GM23248 (cell line): ENCODE measurements around the gene ARSI. TPM values are rescaled to one million over a fixed set of nuclear protein-coding genes. Genes with fewer than 3 reads are reported as not detected.

Source experiments
- DNase-seq: peaks from one replicate; pipeline ENCODE4 v3.0.0-alpha.2; 2015
- H2AFZ ChIP-seq: fragments of 200-600 bp; sonication (generic); 2 replicates; pipeline ENCODE4 v1.6.1; 2016; ENCODE audit warnings: antibody characterized with exemption
- H3F3A ChIP-seq: fragments of 200-600 bp; sonication (generic); 2 replicates; pipeline ENCODE4 v1.6.1; 2016; ENCODE audit warnings: mild to moderate bottlenecking, antibody characterized with exemption, mixed run types; ENCODE audit not compliant: insufficient read depth
- H3K27ac ChIP-seq: fragments of 200-600 bp; sonication (generic); 2 replicates; pipeline ENCODE4 v1.5.1; 2016; ENCODE audit warnings: mild to moderate bottlenecking
- H3K27me3 ChIP-seq: fragments of 200-600 bp; sonication (generic); replicated peaks from 2 replicates; pipeline ENCODE4 v1.6.1; 2016; ENCODE audit warnings: mild to moderate bottlenecking; ENCODE audit not compliant: insufficient read depth
- H3K36me3 ChIP-seq: fragments of 200-600 bp; sonication (generic); 2 replicates; pipeline ENCODE4 v1.6.1; 2016; ENCODE audit warnings: low read depth, mild to moderate bottlenecking
- H3K4me1 ChIP-seq: fragments of 200-600 bp; sonication (generic); 2 replicates; pipeline ENCODE4 v1.6.1; 2016; ENCODE audit warnings: mild to moderate bottlenecking; ENCODE audit not compliant: insufficient read depth
- H3K4me2 ChIP-seq: fragments of 200-600 bp; sonication (generic); one replicate; pipeline ENCODE4 v1.6.1; 2016; ENCODE audit warnings: mild to moderate bottlenecking; ENCODE audit not compliant: unreplicated experiment
- H3K4me3 ChIP-seq: fragments of 200-600 bp; sonication (generic); 2 replicates; pipeline ENCODE4 v1.5.1; 2016; ENCODE audit warnings: mild to moderate bottlenecking
- H3K79me2 ChIP-seq: fragments of 200-600 bp; sonication (generic); 2 replicates; pipeline ENCODE4 v1.6.1; 2016; ENCODE audit warnings: mild to moderate bottlenecking; ENCODE audit not compliant: insufficient read depth
- H3K9ac ChIP-seq: fragments of 200-600 bp; sonication (generic); 2 replicates; pipeline ENCODE4 v1.6.1; 2016; ENCODE audit warnings: mild to moderate bottlenecking
- H3K9me2 ChIP-seq: fragments of 200-600 bp; sonication (generic); 2 replicates; pipeline ENCODE4 v1.6.1; 2016; ENCODE audit warnings: mixed run types, mild to moderate bottlenecking, moderate library complexity; ENCODE audit not compliant: insufficient read depth
- H3K9me3 ChIP-seq: fragments of 200-600 bp; sonication (generic); one replicate; pipeline ENCODE4 v1.6.1; 2017; ENCODE audit warnings: low read depth
- H4K20me1 ChIP-seq: fragments of 200-600 bp; sonication (generic); 2 replicates; pipeline ENCODE4 v1.6.0; 2016; ENCODE audit not compliant: insufficient read depth
- EZH2 ChIP-seq: fragments of 200-600 bp; sonication (generic); IDR thresholded peaks from 2 replicates; pipeline ENCODE4 v1.6.1; 2018; ENCODE audit warnings: antibody characterized with exemption, mild to moderate bottlenecking; ENCODE audit not compliant: insufficient read depth, poor library complexity, severe bottlenecking
- EZH2phosphoT487 ChIP-seq: fragments of 200-600 bp; sonication (generic); IDR thresholded peaks from 2 replicates; pipeline ENCODE4 v1.6.1; 2018; ENCODE audit warnings: antibody characterized with exemption, moderate library complexity, mild to moderate bottlenecking, low read depth; ENCODE audit not compliant: insufficient read depth
- WGBS, 2 experiments: methylation state at CpG; one replicate each; pipeline ENCODE4 v1.1.6; 2015 to 2017; ENCODE audit warnings: low lambda C conversion rate in 2 of 2, low coverage in 1 of 2; ENCODE audit errors: missing lambda C conversion rate in 2 of 2; 5-methylcytosine and 5-hydroxymethylcytosine counted together
- in situ Hi-C: fragments of 300-500 bp; cut with MboI; formaldehyde crosslinking; loops from 2 replicates; pipeline ENCODE4 v1.15.0; 2020
- polyA plus RNA-seq: library from polyadenylated mRNA; unstranded; fragments of >200 nt; fragmentation: Nextera tagmentation; extraction: Ambion mirVana; gene quantifications from 2 replicates; pipeline ENCODE4 v1.2.1, GENCODE V29; 2016
- total RNA-seq: library from RNA; depleted of rRNA; stranded (reverse); fragments of >200 nt; shearing (Covaris generic); gene quantifications from 2 replicates; pipeline ENCODE4 v1.2.3, GENCODE V29; 2014

Gene ARSI
- total and polyA plus RNA-seq, 2 experiments from 2014 or later: 1.0 to 4.3 TPM

DNA sequence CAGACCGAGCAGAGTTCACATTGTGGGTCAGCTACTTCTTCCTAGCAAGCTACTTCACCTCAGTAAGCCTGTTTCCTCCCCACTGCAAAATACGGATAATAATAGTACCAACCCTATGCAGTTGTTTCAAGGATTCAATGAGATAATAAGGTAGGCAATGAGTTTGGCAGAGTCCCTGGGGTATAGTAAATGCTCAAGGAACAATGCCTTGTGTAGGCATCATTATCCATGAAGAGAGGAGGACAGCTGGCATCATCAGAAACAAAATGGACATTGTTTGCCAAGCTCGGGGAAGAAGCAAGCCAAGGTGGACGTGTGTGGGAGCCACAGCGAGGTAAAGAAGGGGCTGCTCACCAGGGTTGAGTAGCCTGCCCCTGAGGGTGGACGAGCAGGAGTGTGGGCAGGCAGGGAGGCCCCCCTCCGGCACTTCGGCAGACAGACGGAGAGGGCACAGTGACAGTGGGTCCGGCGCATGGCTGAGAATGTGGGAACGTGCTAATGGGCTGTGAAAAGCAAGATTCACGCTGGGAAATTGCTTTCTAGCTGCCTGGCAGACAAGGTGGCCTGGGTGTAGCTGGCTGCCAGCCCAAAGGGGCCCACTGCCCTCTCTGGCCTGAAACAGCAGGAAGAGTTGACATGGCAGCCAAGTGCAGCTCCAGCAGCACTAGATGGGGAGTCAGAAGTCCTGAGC is 23.2 kb downstream of the ARSI start:
- in situ Hi-C loops: no loop called here
- no peaks in the 10 kb centered on the region for H4K20me1 ChIP-seq
- H3K27me3 ChIP-seq: no peaks in the 10 kb centered on the region

DNA sequence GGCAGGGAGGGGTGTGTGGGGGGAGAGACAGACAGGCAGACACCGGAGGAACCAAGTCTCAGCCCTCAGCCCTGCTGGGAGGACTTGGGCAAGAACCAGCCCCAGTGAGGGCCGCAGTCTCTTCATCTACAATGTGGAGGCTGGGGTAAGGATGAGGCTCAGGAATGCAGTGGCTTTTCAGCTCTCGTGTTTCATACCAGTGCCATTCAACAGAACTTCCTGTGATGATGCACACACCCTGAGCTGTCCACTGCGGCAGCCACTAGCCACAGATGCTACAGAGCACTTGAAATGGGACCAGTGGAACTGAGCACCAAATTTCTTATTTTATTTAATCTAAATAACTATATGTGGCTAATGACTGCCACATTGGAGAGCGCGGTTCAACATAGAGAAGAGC is 23.8 kb downstream of the ARSI start:
- DNase-seq: peak; percentile 94
- WGBS, 2 experiments: 33% methylated on average over 6 of the region's 6 CpGs

More for the DNA sequence above, 23.2 kb downstream of the ARSI start:
- H3K4me1 ChIP-seq: peaks cover 20% of the 10 kb centered on the region
- H3K9me2 ChIP-seq: no peaks in the 10 kb centered on the region
- H3K27ac ChIP-seq: 0 out of 2 replicates have a peak overlapping the region, but pooled peaks have one; percentile 17
- DNase-seq: no peak
- H3F3A ChIP-seq: peaks cover 21% of the 10 kb centered on the region
- H3K9me3 ChIP-seq: no peaks in the 10 kb centered on the region
- H3K9ac ChIP-seq: no peak overlapping the region
- H3K4me3 ChIP-seq: no peak overlapping the region
- H2AFZ ChIP-seq: no peak overlapping the region
- H3K4me2 ChIP-seq: no peak overlapping the region
- no peaks in the 10 kb centered on the region for H3K79me2 ChIP-seq
- no peaks in the 10 kb centered on the region for H3K36me3 ChIP-seq
- 81 to 88% methylated on average over 13 of the region's 13 CpGs for WGBS, 2 experiments
- TF ChIP-seq EZH2phosphoT487: no peak
- TF ChIP-seq EZH2: no peak

DNA sequence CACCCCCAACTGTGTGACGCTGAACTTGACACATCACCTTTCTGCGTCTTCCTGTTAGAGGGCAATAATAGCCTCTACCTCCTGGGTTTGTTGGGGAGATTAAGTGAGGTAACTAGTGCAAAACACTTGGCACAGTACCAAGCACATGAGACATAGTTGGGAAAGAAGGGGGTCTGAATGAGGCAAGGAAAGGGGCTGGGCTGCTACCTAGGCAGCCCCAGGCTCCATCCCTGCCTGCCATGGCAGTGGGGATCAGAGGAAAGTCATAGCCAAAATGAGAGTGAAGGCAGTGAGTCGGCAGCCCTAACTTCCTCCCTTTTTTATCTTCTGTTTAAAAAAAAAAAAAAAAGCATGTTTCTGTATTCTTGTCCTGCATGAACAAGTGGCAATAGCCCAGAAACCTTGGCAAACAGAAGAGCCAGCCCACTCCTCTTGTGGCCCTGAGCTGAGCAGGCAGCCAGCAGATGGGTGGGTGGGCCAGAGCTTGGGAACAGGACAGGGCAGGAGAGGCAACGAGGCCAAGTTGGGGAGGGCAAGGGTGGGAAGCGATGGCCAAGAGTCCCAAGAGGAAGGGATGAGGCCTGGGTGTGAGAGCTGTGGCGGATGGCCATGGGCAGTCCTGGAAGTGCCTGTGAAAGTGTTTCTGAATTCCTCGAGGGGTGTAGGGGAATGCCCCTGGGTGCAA is 24.5 kb downstream of the ARSI start:
- WGBS, 2 experiments: 74 to 79% methylated on average over 5 to 7 of the region's 7 CpGs
- H3K4me2 ChIP-seq: peak overlapping the region; percentile 38
- peak; percentile 66 for DNase-seq
- H3K4me1 ChIP-seq: peaks cover 20% of the 10 kb centered on the region
- no peak overlapping the region for H2AFZ ChIP-seq
- H3K27ac ChIP-seq: peak overlapping the region; percentile 74
- in situ Hi-C loops: no loop called here
- H3K4me3 ChIP-seq: no peak overlapping the region
- H4K20me1 ChIP-seq: no peaks in the 10 kb centered on the region
- no peaks in the 10 kb centered on the region for H3K79me2 ChIP-seq
- H3K27me3 ChIP-seq: no peaks in the 10 kb centered on the region
- H3K36me3 ChIP-seq: no peaks in the 10 kb centered on the region
- H3F3A ChIP-seq: peaks cover 21% of the 10 kb centered on the region
- peak overlapping the region; percentile 19; the same call in 1 of the 2 replicates for H3K9ac ChIP-seq
- TF ChIP-seq EZH2 (no peak), EZH2phosphoT487 (no peak)
- H3K9me3 ChIP-seq: no peaks in the 10 kb centered on the region
- H3K9me2 ChIP-seq: no peaks in the 10 kb centered on the region

More for the DNA sequence above, 23.8 kb downstream of the ARSI start:
- Histone ChIP-seq H3K4me2 (no peak overlapping the region), H3K9ac (peak overlapping the region; percentile 19; the same call in 1 of the 2 replicates), H3K27me3 (no peaks in the 10 kb centered on the region), H3K4me3 (no peak overlapping the region), H3K79me2 (no peaks in the 10 kb centered on the region), H3K9me3 (no peaks in the 10 kb centered on the region), H3F3A (peaks cover 21% of the 10 kb centered on the region), H3K9me2 (no peaks in the 10 kb centered on the region), H3K4me1 (peaks cover 20% of the 10 kb centered on the region), H3K27ac (peak overlapping the region; percentile 74), H2AFZ (no peak overlapping the region), H4K20me1 (no peaks in the 10 kb centered on the region), H3K36me3 (no peaks in the 10 kb centered on the region)
- in situ Hi-C loops: no loop called here
- TF ChIP-seq EZH2 (no peak), EZH2phosphoT487 (no peak)

DNA sequence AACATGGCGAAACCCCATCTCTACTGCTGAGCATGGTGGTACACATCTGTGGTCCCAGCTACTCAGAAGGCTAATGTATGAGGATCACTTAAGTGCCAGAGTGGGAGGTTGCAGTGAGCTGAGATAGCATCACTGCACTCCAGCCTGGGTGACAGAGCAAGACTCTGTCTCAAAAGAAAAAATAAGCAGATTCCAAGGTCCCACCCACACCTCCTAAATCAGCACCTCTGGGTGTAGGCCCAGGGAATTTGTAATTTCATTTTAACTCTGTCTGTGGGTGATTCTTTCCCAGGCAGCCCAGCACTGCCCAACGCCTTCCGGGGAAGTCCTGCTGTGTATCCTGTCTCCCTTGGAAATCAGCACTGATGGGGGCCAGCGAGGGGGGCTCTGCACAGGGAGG is 25.7 kb downstream of the ARSI start:
- Histone ChIP-seq H3K4me3 (no peak overlapping the region), H3K36me3 (no peaks in the 10 kb centered on the region), H3K4me1 (peaks cover 20% of the 10 kb centered on the region), H3K79me2 (no peaks in the 10 kb centered on the region), H3K9ac (no peak overlapping the region), H3K9me2 (no peaks in the 10 kb centered on the region), H3K27me3 (no peaks in the 10 kb centered on the region), H3K4me2 (no peak overlapping the region), H3K9me3 (no peaks in the 10 kb centered on the region), H3K27ac (no peak overlapping the region), H2AFZ (no peak overlapping the region), H3F3A (peaks cover 21% of the 10 kb centered on the region), H4K20me1 (no peaks in the 10 kb centered on the region)
- 82 to 83% methylated on average over 4 of the region's 4 CpGs for WGBS, 2 experiments
- TF ChIP-seq EZH2: no peak
- DNase-seq: no peak
- in situ Hi-C loops: no loop called here
